Measurements from ENCODE around the gene MT1E.
A peak's percentile ranks its signal among the peaks of the same experiment; 100 is the strongest.

GRCh38 chr16:56632156-56632847 is 6.7 kb downstream of the MT1E start, which contains the start of gene MT1M:
- no peak for TF ChIP-seq CTCF (IDR thresholded peaks at IDR 0.05)
- TF ChIP-seq EP300 (IDR thresholded peaks at IDR 0.05): peak; percentile 92
- TF ChIP-seq POLR2A (IDR thresholded peaks at IDR 0.05): no peak
